SIG-M5 treated with dmso at 0.1 percent for 504 hours (cell line): ENCODE measurements around the gene LARGE1.
A peak's percentile ranks its signal among the peaks of the same experiment; 100 is the strongest.

Experiments
- DNase-seq: peaks from one replicate; lab custom pipeline; 2025; ENCODE audit not compliant: unreplicated experiment; lab: John Stamatoyannopoulos, UW

LARGE1 gene

DNA sequence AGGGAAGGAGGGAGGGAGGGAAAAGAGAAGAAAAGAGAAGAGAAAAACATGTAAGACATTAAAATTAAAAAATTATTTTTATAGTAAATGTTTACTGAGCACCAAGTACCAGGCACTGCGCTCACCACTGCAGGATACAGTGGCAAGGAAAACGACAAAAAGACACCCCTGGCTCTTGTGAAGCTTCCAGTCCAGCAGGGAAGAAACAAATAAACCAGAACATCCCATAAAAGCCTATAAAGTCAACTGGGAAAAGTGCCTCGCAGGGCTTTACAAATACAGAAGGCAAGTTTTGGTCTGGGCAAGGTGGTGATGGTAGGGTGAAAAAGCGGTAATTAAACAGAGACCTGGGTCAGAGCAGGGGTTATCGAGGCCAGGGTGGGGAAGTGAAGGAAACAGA, 33.6 kb downstream of the LARGE1 start:
- no peak for DNase-seq

DNA sequence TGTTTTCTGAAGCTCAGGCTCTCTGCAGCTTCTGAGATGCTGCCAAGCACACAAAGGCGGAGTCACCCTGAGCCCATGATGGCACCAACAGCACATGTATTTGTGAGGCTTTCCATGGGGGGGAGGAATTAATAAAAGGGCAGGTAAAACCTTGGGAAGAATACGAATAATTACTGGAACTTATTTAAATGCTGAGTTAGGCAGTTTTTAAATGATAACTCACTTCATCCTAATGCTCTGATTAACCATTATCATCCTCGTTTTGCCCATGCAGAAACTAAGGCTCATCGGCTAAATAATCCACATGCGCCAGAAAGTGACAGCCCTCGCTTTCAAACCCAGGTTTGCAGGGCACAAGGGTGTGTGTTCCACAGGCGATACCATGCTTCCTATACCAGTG, 35.4 kb downstream of the LARGE1 start:
- no peak for DNase-seq

DNA sequence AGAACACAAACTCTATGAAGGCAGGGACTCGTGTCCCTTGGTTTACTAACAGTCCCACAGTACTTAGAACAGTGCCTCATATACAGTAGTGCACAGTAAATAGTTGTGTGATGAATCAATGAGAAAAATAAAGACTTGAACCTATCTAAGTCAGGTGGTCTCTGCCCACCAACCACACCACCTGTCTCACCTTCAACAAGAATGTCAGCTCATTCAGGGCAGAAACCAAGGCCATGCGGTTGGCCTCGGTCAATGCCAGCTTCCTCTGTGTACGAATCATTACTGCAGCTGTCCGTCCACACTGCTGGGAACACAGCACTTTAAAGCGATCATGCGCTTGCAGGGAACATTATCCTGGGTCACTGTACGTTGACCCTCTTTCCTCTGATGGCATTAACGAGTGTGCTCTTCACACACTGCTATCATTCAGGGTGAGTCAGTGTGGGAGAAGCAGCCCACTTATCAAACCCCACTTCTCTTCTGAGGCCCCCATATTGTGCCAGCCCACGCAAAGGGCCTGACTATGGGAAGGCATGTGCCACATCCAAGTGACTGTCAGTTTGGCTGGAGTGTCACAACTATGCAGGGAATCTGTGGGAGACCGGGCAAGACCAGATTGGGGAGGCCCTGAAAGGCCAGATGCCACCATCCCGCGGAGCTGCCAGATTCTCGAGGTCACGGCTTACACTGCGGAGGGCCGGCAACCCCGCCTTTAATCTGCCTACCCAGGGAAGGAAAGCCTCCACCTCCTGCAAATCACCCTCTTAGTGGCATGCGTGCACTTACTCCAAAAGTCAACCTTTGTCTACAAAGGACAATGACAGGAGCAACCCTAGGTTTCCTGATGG, 36.1 kb downstream of the LARGE1 start:
- DNase-seq = no peak

DNA sequence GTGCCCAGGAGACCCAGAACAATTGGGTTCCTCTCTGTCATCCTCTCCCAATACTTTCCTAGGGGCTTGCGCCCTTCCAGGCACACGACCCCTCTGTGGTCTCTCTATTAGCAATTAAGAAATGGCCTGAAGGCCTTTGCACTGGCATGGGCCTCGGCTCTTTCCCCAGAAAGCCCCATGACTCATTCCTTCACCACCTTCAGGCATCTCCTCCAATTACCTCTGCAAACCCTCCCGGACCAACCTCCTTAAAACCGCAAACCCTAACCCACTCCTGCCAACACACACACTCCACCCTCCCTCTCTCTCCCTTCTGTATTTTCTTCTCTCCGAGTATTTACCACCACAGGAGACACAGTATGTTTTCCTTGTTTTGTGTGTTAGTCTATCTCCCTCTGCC, 36.7 kb downstream of the LARGE1 start:
- no peak for DNase-seq

DNA sequence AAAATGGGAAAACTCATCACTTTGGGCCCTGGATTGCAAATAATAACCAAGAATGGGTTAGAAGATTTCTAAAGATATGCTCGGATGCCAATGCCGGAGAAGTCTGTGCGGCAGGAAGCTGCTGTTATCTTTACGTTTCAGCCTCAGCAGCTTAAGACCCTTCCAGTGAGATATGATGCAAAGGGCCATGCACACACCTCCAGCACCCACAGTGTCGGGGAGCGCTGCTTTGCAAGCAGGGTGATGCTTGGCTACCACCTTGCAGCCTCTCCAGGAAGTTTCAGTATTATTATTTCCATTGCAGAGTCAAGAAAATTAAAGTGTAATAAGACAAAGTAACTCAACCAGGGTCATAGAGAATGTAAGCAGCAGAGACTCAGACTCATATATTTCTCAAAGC, 37.3 kb downstream of the LARGE1 start:
- no peak for DNase-seq

DNA sequence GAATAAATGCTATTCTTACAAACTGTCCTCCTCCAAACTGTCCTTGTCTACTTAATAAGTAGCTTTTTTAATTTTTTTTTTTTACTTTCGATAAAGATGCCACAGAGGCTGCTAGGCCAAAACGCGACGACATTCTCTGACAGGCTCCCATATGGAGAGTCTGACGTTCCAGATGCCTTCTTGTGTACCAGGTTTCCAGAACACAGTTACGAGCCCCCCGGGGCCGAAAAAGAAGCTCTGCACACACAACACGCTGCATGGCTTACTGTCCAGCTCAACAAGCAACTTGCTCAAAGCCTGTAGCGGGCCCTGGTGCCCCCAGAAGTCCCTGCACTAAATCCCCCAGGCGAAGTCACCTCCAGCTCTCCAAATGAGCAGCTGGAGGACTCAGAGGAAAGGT, 39.3 kb downstream of the LARGE1 start:
- no peak for DNase-seq

DNA sequence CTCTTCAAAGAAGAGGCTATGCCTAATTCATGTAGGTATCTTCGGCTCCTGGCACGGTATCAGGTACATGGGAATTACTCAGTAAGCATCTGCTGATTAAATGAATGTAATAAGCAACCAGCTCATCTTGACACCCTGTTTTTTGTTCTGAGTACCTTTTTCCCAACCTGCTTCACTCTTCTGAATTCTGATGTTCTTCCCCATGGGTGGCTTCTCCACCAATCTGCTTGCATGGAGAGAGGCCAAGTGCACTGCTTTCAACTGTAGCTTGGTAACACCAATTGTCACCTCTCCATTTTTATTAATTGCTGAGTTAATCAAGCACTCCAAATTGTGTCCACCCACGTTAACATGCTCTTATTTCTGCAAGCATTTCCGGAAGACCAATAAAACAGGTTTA, 40.5 kb downstream of the LARGE1 start:
- no peak for DNase-seq

DNA sequence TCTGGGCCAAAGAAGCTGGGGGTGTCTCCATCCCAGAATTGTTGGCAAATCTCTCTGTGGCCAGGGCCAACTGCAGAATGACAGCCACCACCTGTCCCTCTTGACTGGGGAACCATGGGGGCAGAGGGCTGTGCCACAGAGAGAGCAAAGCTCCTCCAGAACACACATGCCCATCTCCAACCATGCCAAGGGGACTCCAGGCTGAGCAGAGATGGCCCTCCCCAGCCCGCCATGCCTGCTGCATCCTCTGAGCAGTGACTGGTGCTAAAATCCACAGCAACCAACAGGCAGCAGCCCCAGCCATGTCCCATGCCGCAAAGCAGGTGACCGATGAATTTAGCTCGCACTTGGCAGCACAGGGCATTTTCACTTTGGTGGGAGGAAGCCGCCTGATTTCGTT, 45.0 kb downstream of the LARGE1 start:
- DNase-seq = no peak

DNA sequence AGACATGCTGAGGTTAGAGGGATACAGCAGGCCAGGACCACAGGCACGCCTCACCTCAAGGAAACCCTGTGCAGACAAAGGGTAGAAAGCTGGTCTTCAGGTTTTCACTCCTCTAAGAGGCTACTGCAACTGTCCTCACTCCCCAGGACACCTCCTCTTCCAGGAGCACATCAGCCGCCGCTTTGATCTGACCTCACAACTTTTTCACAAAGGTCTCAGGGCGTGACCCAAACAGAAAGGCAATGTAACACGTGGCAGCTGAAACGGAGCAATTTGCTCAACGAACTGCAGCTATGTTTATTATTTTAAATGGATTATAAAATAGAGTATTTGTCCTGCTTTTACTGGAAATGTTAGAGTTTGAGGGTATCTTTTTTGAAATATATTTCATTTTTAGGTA, 46.1 kb downstream of the LARGE1 start:
- no peak for DNase-seq

DNA sequence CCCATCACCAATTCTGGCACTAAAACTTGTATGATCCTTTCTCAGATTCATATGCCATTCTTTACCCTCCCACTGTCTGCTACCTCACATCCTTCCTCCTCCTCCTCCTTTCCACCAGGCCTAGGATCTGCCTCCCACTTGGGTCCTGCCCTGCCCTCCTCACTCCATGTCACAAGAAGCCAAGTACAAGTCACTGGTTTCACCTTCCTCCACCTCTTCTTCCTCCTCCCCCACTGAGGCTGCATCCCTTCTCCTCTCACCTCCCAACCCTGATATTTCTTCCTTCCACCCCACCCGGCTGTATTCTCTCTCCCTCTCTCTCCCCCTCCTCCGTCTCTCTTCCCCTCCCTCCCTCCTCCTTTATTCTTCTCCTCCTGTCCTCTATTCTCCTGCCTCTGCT, 46.6 kb downstream of the LARGE1 start:
- DNase-seq = no peak

DNA sequence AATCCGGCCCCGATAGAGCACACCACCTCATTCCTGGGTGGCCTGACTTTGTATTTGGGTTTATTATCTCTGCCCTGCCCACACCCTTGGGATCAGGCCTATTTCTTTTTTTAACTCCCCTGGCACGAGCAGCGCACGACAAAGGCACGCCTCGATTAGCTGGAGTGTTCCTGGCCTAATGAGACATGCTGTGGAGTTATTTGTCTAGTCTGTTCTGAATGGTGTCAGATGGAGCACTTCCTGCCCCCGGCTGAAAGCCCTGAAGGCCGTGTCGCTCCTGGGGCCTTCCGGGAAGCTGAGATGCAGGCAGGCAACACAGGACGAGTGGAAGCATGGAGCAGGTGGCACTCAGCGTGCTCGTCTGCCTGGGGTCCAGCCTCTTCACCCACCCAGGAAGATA, 47.1 kb downstream of the LARGE1 start:
- DNase-seq = no peak

DNA sequence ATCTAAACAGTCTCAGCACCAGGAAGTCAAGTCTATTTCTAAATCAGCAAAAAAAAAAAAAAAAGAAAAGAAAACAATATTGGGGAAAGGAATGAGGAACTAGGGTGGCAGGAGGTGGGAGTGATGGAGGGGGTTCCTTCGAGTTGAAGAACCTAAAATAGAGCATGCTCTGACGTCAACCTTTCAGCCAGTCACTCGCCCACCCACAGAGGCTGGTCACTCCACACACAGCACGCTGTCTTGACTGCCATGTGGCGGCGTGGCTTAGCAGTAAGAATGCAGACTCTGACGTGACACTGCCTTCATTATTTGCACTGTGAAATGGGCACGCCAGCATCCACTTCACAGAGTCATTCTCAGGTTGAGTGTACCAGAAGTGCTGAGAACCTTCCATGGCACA, 48.3 kb downstream of the LARGE1 start:
- no peak for DNase-seq

DNA sequence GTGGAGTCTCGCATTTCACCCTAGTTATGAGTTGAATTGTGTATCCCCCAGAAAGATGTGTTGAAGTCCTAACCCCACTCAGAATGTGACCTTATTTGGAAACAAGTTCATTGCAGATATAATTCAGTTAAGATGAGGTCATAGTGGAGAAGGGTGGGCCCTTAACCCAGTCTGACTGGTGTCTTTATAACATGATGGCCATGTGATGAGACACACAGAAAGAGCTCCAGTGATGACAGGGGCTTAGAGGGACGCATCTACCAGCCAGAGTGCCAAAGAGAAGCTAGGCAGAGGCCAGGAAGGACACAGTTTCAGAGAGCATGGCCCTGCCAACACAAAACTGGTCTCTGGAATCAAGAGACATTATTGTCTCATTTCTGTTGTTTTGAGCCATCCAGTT, 50.3 kb downstream of the LARGE1 start:
- no peak for DNase-seq

DNA sequence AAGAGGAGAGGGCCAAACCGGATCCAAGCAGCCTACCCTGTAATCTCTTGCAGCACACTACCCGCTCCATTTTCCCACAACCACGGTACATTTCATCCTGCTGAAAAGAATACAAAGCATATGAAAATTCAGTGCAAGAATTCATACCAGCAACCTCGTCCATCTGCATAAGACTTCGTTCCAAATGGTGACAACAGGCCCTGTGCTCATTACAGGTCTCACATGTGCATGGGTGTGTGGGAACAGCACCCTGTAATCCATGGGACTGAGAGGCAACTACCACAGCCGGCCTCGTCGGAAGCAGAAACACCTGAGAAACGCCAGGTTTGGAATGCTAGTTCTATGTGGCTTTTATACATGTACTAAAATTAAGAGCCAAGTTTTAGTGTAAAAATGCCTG, 52.3 kb downstream of the LARGE1 start:
- DNase-seq = no peak

DNA sequence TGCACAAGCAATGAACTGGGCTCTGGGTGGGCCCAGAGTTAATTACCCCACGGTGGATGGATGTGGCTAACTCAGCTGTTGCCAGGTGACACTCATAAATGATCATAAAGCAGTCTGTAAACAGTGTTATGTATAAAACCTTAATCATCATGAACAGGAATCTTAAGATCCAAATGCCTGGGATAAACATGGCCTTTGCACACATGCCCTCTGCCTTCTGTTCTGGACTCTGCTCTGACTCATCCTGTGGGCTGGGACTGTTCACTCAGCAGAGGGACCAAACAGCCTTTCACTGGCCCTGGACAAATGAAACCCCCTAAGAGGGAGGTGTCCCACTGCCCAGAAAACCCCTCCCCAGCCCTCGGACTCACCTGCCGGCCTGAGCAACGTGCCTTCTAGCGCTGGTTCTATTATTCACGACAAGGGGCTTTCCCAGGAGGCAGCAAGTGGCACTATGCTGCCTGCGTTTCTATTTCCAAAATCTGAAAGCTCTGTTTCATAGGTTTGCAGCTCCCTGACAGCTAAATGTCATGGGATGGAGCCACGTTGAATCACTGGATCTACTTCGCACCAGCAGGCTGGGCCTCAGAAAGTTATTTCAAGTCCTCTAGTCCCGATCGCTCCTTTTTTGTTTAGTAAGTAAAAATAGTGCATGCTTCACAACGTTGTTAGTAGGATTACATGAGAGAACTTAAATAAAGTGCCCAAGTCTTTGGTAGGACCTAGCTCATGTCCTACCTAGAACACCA, 53.0 kb downstream of the LARGE1 start:
- DNase-seq = peak; percentile 9

DNA sequence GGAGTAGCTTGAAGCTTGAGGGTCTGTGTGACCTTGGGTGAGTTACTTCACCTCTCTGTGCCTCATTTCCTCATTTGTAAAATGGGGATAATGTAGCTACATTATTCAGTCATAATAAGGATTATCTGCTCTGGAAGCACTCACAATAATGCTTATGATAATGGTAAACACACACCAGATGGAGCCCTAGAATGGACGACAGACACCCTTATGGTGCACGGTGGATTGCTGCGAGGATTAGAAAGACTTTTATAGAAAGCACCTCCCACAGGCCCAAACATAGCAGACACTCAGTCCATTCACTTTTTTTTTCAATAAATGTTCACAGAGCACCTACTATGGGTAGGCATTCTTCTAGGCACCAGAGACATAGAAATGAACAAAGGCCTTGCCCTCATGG, 53.8 kb downstream of the LARGE1 start:
- DNase-seq = no peak

DNA sequence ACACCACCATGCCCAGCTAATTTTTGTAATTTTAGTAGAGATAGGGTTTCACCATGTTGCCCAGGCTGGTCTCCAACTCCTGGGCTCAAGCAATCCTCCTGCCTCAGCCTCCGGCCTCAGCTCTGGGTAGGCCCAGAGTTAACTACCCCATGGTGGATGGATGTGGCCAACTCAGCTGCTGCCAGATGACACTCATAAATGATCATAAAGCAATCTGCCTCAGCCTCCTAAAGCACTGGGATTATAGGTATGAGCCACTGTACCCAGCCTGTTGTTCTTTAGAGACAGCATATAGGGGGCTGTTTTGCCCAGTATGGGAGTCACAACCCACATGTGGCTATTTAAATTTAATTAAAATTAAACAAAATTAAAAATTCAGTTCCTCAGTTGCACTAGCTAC, 54.3 kb downstream of the LARGE1 start:
- DNase-seq = no peak

DNA sequence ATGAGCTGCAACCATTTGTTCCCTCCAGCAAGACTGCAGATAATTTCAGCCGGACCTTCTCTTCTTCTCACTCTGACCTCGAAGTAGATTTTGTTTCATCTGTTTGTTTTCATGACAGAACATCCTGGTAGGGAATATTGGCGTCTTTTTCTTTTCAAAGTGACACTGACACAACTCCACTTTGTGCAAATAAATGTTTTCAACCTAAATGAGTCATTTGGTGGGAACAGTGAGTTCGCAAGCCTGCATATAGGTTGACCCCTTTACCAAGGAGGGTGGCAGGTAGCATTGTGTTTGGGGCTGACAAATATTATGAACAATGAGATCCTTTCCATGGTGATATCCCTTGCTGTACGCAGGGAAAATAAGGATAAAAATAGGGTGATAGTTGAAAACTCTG, 55.0 kb downstream of the LARGE1 start:
- DNase-seq = no peak

DNA sequence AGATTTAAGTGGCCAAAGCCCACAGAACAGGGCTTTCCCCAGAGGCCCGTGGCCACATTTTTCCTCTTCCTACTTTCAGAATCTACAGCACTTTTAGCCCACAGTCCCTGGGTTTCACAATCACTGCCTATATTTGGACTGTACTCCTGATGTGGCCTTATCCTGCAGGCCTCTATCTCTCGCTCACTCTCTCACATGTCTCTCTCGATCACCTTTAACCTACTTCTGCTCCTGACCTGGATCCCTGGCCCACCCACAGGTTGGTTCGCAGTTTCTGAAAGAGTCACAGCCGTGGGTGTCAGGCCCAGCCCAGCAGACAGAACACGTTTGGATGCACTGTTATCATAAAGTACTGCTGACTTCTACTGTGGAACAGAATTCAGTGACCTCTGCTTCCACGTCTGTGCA, 55.5 kb downstream of the LARGE1 start:
- DNase-seq = peak; percentile 10

DNA sequence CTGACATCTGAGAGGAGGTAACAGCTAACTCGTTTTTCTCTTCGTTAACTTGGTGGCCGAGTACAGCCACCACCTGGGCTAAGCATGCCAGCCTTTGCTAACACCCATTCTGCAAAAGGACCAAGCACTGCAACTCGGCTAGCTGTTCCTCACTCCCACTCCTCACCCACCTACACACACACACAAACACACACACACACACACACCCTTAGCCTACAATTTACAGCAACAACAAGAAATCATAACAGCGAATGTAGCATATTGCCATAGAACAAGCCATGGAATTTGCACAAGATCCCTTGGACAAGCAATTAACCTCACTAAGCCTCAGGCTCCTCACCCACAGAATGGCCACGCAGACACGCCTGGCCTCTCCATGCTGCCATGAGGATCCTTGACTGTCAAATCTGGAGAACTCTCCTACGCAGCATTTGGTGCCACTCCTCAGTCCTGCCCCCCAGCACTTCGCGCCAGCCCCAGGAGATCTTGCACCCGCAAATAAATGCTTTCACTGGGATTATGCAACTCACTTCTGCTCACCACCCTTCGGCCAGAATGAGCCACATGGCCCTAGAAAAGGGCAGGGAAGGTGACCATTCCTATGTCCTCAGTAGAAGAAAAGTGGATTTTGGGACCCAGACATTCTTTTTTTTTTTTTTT, 58.9 kb downstream of the LARGE1 start:
- DNase-seq = no peak

DNA sequence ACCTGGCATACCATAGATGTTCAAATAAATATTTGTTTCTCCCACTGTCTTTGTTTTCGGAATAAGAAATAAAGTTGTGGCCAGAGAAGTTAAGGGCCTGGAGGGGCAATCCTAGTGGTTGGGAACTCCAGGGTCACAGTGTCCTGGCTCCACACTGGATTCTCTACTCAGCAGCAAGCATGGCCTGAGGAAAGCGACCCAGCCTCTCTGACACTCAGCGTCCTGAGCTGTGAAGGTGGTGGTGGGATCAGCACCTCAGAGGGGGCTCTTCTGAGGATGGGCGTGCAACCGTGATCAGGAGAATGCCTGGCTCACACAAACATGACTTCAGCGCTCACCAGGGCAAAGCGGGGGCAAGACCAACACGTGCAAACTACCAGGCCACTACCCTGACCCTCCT, 59.9 kb downstream of the LARGE1 start:
- no peak for DNase-seq

DNA sequence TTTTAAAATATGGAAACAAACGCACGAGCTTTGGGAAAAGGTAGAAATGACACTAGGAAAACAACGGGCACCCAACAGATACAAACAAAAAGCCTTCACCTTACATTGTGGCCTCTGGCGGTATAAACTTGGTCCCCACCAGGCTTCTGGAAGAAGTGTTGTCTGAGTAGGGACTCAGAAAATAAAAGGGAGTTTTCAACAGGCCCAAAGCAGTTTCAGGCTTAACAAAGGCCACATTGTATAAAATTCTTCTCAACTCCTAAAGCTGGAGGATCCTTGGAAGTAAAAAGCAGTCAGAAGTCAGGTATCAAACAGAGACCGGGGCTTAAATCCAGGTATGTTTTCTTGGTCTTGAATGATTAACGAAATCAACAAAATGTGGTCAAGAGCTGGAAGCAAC, 61.0 kb downstream of the LARGE1 start:
- no peak for DNase-seq
